Fibroblast of villous mesenchyme (primary cell): ENCODE measurements around the gene TMEM14B. TPM values are rescaled to one million over a fixed set of nuclear protein-coding genes. Genes with fewer than 3 reads are reported as not detected.
"Not testable (repeated sequence)": the region's sequence is repeated elsewhere in the genome, so short reads cannot be mapped to it uniquely, and the experiment has no call there.

Experiments used
- DNase-seq: peaks from one replicate; pipeline ENCODE4 v3.0.0-alpha.2; 2010; ENCODE audit warnings: low read depth
- H3K4me3 ChIP-seq: 2 replicates; pipeline ENCODE4 v1.5.1; 2011; ENCODE audit warnings: low read depth, mild to moderate bottlenecking, low read length
- CTCF ChIP-seq: IDR thresholded peaks from 2 replicates; pipeline ENCODE4 v1.5.1; 2012; ENCODE audit warnings: low read depth, mild to moderate bottlenecking, low read length; ENCODE audit not compliant: insufficient read depth
- total RNA-seq: library from RNA; depleted of rRNA; stranded (reverse); fragments of >200 nt; gene quantifications from 2 replicates; pipeline ENCODE4 v1.2.3, GENCODE V29; 2012

Gene TMEM14B
- total RNA-seq, 1 donor, result 79.0 TPM

GRCh38 chr6:10730254-10730653, 17.4 kb upstream of the TMEM14B start:
- no peak overlapping the region for H3K4me3 ChIP-seq
- no peak for DNase-seq

GRCh38 chr6:10733151-10733715, 14.4 kb upstream of the TMEM14B start:
- no peak for TF ChIP-seq CTCF
- H3K4me3 ChIP-seq, result no peak overlapping the region
- no peak for DNase-seq

More at GRCh38 chr6:10730254-10730653, 17.4 kb upstream of the TMEM14B start:
- no peak for TF ChIP-seq CTCF

DNA sequence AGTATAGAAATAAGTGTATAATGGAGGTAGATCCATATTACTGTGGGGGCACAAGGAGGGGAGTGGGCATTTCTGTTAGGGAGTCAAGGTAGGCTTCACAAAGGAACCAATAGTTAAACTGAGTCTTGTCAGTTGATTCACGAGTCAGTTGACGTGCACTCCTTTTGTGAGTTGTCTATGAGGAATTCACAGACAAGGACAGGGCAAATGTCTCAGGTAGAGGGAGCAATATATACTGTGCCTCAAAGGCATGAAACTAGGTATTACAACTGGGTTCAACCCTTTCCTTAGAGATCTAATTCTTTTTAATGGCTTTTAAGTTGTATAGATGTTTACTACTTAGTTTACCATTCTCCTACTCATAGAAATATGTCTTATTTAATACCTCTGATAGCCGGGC, 13.7 kb upstream of the TMEM14B start:
- H3K4me3 ChIP-seq, result no peak overlapping the region
- DNase-seq, result no peak
- TF ChIP-seq CTCF, result no peak

DNA sequence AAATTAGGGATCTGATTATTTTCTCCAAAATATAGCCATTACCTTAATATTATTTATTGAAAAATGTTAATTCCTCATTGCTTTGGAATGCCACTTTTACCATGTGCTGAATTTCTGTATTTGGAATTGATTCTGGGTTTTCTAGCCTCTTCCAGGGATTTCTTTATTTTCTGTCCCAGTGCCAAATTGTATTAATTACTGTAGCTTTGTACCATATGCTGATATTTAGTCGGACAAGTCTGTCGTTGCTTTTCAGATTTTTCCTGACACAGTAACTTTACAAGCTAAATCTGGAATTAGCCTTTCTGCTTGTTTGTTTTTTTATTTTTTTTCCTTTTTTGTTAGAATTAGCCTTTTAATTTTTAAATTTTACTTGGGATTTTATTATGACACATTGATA, 10.9 kb upstream of the TMEM14B start:
- TF ChIP-seq CTCF, result no peak
- H3K4me3 ChIP-seq, result no peak overlapping the region
- no peak for DNase-seq

- no peak overlapping the region for H3K4me3 ChIP-seq
- DNase-seq, result no peak
- TF ChIP-seq CTCF, result no peak
These were observed 7.5 kb upstream of the TMEM14B start for GRCh38 chr6:10740061-10740460.

DNA sequence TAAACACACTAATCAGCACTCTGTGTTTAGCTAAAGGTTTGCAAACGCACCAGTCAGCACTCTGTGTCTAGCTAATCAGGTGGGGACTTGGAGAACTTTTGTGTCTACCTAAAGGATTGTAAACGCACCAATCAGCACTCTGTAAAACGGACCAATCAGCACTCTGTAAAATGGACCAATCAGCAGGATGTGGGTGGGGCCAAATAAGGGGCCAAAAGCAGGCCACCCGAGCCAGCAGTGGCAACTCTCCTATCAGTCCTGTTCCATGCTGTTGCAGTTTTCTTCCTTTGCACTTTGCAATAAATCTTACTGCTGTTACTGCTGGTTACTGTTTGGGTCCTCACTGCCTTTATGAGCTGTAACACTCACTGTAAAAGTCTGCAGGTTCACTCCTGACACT, 6.0 kb upstream of the TMEM14B start:
- DNase-seq, H3K4me3 ChIP-seq: not testable (repeated sequence)

DNA sequence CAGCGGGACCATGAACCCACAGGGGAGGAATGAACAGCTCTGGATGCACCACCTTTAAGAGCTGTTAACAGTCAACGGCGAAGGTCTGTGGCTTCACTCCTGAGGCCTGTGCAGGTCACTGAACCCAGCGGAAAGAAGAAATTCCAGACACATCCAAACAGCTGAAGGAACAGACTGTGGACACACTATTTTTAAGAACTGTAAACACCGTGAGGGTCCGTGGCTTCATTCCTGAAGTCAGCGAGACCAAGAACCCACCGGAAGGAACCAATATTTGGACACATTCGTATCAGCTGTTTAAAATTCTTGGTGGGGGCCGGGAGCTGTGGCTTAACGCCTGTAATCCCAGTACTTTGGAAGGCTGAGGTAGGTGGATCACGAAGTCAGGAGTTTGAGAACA, 5.4 kb upstream of the TMEM14B start:
- TF ChIP-seq CTCF, result no peak
- no peak for DNase-seq
- H3K4me3 ChIP-seq, result no peak overlapping the region
